ENCODE data around the gene SERTAD3.

DNA sequence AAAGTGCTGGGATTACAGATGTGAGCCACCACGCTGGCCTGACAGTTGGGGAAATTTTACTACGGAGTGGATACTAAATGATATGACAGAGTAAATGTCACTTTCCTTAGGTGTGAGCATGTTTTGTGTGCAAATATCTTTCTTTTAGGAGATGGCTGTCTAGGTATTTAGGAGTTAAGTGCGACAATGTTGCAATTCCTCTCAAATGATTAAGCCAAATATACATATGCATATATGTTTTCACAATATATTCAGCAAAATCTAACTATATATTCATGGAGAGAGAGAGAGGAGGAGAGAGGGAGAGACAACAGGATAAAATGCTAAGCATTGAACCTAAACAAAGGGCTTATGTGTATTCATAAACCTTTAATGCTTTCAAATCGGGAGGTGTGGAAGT lies 5.4 kb upstream of the SERTAD3 start:
- no peak for TF ChIP-seq POLR2A (IDR thresholded peaks at IDR 0.05)
- TF ChIP-seq, protein P1, sequence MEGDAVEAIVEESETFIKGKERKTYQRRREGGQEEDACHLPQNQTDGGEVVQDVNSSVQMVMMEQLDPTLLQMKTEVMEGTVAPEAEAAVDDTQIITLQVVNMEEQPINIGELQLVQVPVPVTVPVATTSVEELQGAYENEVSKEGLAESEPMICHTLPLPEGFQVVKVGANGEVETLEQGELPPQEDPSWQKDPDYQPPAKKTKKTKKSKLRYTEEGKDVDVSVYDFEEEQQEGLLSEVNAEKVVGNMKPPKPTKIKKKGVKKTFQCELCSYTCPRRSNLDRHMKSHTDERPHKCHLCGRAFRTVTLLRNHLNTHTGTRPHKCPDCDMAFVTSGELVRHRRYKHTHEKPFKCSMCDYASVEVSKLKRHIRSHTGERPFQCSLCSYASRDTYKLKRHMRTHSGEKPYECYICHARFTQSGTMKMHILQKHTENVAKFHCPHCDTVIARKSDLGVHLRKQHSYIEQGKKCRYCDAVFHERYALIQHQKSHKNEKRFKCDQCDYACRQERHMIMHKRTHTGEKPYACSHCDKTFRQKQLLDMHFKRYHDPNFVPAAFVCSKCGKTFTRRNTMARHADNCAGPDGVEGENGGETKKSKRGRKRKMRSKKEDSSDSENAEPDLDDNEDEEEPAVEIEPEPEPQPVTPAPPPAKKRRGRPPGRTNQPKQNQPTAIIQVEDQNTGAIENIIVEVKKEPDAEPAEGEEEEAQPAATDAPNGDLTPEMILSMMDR (IDR thresholded peaks at IDR 0.05), result no peak
